ENCODE results near the gene BRINP3.

BRINP3 gene

GRCh38 chr1:190452272-190452848, 25.3 kb downstream of the BRINP3 start:
- DNase-seq (ENCODE audit: low read depth in 2 of 2), result no peak

DNA sequence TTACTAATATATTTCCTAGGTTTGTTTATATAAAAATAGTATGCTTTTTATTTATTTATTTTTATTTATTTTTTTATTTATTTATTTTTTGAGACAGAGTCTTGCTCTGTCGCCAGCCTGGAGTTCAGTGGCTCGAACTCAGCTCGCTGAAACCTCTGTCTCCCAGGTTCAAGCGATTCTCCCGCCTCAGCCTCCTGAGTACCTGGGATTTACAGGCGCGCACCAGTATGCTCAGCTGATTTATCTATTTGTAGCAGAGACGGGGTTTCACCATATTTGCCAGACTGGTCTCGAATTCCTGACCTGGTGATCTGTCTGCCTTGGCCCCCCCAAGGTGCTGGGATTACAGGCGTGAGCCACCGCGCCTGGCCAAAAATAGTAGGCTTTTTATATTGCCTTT, 33.2 kb downstream of the BRINP3 start:
- DNase-seq (ENCODE audit: low read depth in 2 of 2), result no peak

DNA sequence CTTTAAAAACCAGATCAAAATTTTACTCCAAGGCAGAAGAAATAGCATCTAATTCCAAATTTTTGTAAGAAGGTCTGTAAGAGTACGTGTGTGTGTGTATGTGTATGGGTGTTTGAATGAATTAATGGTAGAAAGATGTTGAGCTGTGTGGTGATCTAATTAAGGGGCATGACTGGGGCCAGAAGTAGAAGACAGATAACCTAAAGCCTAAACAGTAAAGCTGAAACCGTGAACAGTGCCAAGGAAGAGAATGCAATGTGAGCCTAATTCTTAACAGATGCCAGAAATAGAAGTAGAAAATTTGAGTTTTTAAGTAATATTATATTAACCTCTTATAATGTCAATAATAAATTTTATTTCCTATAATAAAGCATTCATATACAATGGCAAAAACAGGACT, 38.2 kb downstream of the BRINP3 start:
- DNase-seq (ENCODE audit: low read depth in 2 of 2), result no peak

GRCh38 chr1:190436615-190437014, 41.0 kb downstream of the BRINP3 start:
- DNase-seq (ENCODE audit: low read depth in 2 of 2), result no peak

- DNase-seq (ENCODE audit: low read depth in 2 of 2), result no peak
Measured at GRCh38 chr1:190429932-190430331, 47.7 kb downstream of the BRINP3 start.

GRCh38 chr1:190429141-190429540, 48.5 kb downstream of the BRINP3 start:
- no peak for DNase-seq (ENCODE audit: low read depth in 2 of 2)

DNA sequence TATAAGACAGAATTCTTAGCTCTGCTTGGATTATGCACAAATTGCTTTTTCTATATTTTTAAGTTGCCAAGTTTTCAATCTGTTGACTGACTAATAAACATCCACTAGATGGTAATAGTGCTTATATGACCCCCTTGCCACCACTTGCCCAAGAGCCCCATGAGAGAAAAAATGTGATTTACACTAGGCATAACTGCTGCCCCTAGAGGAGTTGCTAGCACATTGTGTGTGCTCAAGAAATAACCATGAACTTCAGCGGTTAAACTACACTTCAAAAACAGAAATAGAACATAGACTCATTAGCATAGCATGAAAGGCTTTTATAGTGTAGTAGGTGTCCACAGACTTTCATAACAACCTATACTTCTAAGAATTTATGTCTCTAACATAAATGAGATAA, 61.4 kb downstream of the BRINP3 start:
- no peak for DNase-seq (ENCODE audit: low read depth in 2 of 2)

DNA sequence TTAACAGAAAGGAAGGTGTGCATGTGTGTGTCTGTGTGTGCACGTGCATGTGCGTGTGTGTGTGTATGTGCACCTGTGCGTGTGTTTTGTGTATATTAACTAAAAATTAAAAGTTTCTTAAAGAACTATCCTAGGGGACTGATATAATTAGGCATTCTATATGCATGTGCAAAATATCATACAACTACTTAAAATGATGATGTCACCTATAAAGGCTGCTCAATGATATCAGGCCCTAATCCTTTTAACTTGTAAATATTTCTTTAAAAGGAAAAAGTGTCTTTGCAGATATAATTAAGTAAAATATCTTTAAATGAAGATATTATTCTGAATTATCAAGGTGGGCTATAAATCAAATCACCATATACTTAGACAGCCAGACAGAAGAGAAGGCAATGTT, 64.5 kb downstream of the BRINP3 start:
- no peak for DNase-seq (ENCODE audit: low read depth in 2 of 2)

GRCh38 chr1:190403402-190403801, 74.3 kb downstream of the BRINP3 start:
- DNase-seq (ENCODE audit: low read depth in 2 of 2), result no peak

- DNase-seq (ENCODE audit: low read depth in 2 of 2), result no peak
Measured at GRCh38 chr1:190399233-190399632, 78.4 kb downstream of the BRINP3 start.

- no peak for DNase-seq (ENCODE audit: low read depth in 2 of 2)
Measured at GRCh38 chr1:190391582-190391981, 86.1 kb downstream of the BRINP3 start.

DNA sequence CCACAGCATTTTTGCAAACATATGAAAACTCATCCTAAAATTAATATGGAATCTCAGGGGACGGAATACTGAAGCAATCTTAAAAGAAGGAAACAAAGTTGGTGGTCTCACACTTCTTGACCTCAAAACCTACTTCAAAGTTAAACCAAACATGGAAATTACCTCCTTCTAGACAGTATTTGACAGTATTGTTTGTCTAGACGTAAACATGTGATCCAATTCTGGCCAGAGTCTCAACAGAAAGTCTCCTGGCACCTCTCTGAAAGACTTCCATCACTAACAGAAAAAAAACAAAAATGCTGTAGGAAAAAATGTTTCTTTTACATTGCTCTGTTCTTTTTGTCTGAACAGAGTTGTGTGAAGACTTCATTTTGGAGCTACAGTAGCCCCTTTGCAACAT, 99.7 kb downstream of the BRINP3 start:
- no peak for DNase-seq (ENCODE audit: low read depth in 2 of 2)

- DNase-seq (ENCODE audit: low read depth in 2 of 2), result no peak
Measured at GRCh38 chr1:190377294-190377693, 100.4 kb downstream of the BRINP3 start.

DNA sequence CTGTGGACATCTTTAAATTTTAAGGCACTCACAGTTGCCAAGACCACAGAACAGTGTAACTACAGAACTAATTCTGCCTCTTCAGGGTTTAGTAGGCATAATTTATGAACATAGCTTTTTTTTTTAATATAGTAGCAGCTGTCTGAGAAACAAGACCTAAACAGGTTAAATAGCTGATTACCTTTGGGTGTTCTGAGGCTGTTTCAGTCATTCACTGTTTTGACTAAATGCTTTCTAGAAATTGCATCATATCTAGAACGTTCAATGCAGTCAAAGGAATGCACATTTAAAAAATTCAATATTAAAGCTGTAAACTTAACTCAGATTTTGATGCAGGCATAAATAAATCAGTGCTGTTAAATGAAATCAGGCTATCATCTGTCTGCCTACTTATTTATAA, 101.6 kb downstream of the BRINP3 start:
- no peak for DNase-seq (ENCODE audit: low read depth in 2 of 2)

DNA sequence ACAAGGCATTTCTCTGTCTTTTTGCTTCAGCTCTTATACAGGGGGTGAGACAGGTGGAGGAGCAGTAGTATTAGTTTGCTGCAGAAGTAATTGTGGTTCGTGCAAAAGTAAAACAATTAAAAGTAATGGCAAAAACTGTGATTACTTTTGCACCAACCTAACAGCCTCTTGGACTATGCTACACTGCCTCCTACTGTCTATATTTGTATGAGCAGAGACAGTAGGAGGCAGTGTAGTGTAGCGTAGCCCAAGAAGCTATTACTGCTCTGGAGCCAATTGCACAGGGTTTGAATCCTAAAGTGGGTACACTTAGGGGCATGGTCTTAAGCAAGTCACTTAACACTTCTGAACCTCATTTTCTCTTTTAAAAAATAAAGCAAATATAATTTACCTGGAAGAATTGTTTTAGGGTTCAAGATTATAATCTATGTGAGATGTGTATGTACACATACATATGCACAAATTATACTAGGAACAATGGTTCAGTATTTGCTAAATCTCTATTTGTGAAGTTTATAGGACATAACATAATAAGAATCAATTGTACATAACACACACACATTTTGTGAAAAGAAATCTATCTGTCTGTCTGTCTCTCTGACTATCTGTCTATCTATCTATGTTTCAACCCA, 103.8 kb downstream of the BRINP3 start:
- DNase-seq (ENCODE audit: low read depth in 2 of 2), result no peak

- DNase-seq (ENCODE audit: low read depth in 2 of 2), result no peak
Measured at GRCh38 chr1:190367200-190367599, 110.5 kb downstream of the BRINP3 start.

DNA sequence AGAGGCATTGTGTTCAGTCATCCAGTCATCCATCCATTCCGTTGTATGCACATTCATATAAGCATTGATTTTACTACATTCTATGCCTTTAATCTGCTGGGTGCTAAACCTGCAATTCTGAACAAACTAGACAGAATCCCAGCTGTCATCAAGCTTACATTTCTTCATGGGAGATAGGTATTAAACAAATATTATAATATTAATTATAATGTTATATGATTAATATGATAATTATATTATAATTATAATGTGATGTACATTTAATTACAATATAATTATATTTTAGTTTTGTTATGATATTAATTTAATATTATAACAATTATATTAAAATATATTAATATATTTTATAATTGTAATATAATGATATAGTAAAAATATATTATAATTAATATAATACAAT, 112.4 kb downstream of the BRINP3 start:
- DNase-seq (ENCODE audit: low read depth in 2 of 2), result no peak

- DNase-seq (ENCODE audit: low read depth in 2 of 2), result no peak
Measured at GRCh38 chr1:190353538-190354101, 124.0 kb downstream of the BRINP3 start.

DNA sequence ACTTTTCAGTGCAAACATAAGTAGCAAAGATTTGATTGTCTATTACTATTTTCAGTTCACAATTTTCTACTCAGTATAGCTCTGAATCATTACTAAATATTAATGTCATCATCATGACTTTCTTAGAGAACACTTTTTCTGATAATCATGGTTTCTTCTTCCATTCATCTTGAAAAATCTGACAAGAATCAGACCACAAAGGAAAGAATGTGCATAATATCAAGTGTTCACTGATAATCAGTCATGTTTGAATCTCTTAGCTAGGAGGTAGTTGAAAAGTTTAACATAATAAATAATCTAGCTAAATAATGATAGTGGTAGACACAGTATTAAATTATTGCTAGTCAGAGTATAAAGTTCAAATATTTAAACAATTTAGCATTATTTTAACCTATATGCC, 133.2 kb downstream of the BRINP3 start:
- DNase-seq (ENCODE audit: low read depth in 2 of 2), result no peak

- DNase-seq (ENCODE audit: low read depth in 2 of 2), result no peak
Measured at GRCh38 chr1:190338829-190339228, 138.8 kb downstream of the BRINP3 start.

DNA sequence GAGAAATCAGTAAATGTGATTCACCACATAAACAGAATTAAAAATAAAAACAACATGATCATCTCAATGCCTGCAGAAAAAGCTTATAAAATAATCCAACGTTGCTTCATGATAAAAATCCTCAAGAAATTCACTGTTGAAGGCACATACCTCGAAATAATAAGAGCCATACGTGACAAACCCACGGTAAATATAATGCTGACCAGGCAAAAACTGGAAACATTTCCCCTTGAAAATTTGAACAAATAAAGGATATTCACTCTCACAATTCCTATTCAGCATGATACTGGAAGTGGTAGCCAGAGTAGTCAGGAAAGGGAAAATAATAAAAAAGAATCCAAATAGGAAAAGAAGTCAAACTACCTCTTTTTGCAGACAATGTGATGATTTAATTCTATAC, 148.8 kb downstream of the BRINP3 start:
- DNase-seq (ENCODE audit: low read depth in 2 of 2), result no peak

DNA sequence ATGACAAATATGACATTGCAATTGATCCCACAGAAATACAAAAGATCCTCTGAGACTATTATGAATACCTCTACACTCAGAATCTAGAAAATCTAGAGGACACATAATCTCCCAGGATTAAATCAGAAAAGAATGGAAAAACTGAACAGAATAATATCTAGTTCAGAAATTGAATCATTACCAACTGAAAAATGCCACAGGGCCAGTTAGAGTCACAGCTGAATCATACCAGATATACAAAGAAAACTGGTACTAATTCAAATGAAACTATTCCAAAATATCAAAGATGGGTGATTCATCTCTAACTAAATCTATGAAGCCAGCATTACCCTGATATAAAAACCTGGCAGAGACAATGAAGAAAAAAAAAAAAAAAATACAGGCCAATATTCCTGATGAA, 149.3 kb downstream of the BRINP3 start:
- DNase-seq (ENCODE audit: low read depth in 2 of 2), result no peak

- DNase-seq (ENCODE audit: low read depth in 2 of 2), result no peak
Measured at GRCh38 chr1:190327271-190327670, 150.4 kb downstream of the BRINP3 start.

DNA sequence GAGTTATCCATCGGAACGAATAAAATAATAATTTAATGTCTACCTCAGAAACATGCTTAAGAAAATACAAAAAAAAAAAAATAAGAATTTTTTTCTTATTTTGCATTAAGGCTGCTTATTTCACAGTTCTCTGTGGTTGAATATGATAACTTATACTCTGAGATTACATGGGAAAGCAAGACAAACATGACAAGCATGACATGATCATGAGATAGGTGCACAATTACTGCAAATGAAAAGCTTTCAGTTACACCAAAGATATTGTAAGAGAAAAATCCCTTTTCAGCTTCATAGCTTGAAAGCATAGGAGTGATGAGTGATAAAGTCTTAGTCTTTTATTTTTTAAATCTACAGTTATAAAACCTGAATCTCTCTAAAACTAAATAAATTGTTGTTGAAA, 154.1 kb downstream of the BRINP3 start:
- DNase-seq (ENCODE audit: low read depth in 2 of 2), result no peak
